PFSK-1 (cell line): ENCODE results near the gene PLA2G4E.

Experiments used
- FOXP2 ChIP-seq: optimal IDR thresholded peaks from 2 replicates; pipeline ENCODE3; 2011; ENCODE audit warnings: borderline replicate concordance, control low read depth, inconsistent platforms; ENCODE audit not compliant: insufficient read depth; ENCODE audit errors: extremely low read length, extremely low read depth
- POLR2AphosphoS5 ChIP-seq: IDR thresholded peaks from 2 replicates; pipeline ENCODE4 v1.6.1; 2012; ENCODE audit warnings: low read depth, mild to moderate bottlenecking, control low read depth, low read length, moderate library complexity
- SIN3A ChIP-seq: IDR thresholded peaks from 2 replicates; pipeline ENCODE4 v1.6.1; 2012; ENCODE audit warnings: mild to moderate bottlenecking, low read length, moderate library complexity, borderline replicate concordance; ENCODE audit not compliant: insufficient read depth
- TAF1 ChIP-seq: IDR thresholded peaks from 2 replicates; pipeline ENCODE4 v1.6.1; 2012; ENCODE audit warnings: low read length, control low read depth, borderline replicate concordance; ENCODE audit not compliant: insufficient read depth
- TF ChIP-seq, protein P1 (sequence below), 2 experiments: IDR thresholded peaks; 2 replicates each; pipeline versions ENCODE4 v1.6.1 to v1.8.0; 2011 to 2012; ENCODE audit warnings: low read depth in 2 of 2, low read length in 2 of 2, control low read depth in 1 of 2, inconsistent platforms in 1 of 2, mild to moderate bottlenecking in 1 of 2, moderate library complexity in 1 of 2; ENCODE audit not compliant: insufficient read depth in 1 of 2

Gene PLA2G4E

DNA sequence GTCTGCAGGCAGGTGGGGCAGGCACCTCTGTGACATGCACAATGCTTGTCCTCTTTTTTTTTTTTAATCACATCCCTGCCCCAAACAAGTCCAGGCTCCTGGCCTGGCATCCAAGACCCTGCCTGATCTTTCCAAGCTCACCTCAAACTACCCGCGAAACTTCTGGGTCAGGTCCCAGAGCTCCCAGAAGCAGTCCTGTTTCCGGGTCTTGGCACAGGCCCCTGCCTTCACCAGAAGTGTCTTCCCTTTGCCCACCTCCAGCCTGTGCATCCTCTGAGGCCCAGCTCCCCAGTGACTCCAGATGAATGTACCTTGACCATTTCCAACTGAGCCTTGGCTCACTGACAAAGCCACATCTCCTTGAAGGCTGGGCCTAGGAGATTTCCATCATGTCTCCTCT lies 23.0 kb downstream of the PLA2G4E start:
- TF ChIP-seq FOXP2 (no peak), POLR2AphosphoS5 (no peak), TAF1 (no peak), SIN3A (no peak)
- TF ChIP-seq, protein P1, sequence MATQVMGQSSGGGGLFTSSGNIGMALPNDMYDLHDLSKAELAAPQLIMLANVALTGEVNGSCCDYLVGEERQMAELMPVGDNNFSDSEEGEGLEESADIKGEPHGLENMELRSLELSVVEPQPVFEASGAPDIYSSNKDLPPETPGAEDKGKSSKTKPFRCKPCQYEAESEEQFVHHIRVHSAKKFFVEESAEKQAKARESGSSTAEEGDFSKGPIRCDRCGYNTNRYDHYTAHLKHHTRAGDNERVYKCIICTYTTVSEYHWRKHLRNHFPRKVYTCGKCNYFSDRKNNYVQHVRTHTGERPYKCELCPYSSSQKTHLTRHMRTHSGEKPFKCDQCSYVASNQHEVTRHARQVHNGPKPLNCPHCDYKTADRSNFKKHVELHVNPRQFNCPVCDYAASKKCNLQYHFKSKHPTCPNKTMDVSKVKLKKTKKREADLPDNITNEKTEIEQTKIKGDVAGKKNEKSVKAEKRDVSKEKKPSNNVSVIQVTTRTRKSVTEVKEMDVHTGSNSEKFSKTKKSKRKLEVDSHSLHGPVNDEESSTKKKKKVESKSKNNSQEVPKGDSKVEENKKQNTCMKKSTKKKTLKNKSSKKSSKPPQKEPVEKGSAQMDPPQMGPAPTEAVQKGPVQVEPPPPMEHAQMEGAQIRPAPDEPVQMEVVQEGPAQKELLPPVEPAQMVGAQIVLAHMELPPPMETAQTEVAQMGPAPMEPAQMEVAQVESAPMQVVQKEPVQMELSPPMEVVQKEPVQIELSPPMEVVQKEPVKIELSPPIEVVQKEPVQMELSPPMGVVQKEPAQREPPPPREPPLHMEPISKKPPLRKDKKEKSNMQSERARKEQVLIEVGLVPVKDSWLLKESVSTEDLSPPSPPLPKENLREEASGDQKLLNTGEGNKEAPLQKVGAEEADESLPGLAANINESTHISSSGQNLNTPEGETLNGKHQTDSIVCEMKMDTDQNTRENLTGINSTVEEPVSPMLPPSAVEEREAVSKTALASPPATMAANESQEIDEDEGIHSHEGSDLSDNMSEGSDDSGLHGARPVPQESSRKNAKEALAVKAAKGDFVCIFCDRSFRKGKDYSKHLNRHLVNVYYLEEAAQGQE (IDR thresholded peaks at IDR 0.05; ENCODE audit: insufficient read depth in 1 of 2, low read depth in 2 of 2, low read length in 2 of 2) = no peak

DNA sequence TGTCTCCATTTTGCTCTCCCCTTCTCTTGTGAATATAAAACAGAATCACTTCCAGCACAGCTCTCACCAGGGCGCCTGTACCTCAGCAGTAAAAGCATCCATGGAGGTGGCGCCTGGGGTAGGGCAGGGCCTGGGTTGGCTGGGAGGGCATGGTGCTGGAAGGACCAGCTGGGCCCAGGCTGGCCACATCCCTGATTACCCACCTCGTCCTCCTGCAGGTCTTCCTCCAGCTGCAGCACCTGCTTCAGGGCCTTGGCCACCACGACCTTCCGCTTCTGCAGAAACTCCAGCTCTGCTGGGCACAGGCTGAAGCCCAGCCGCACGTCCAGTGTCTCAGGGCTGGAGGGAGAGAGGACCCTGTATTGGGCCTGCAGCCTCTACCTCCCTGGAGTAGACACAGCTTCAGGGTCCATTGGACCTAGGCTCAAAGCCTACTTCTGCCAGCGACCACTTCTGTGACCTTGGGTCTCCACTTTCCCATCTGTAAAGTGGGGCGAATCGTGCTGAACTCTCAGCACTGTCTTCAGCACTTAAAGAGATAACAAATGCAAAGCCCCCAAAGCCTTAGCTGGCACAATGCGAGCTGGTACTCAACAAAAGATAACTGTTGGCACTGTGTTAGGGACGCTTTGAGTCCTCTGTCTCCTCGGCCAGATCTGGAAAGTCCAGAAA lies 23.8 kb downstream of the PLA2G4E start:
- TF ChIP-seq, protein P1 (IDR thresholded peaks at IDR 0.05; ENCODE audit: insufficient read depth in 1 of 2, low read depth in 2 of 2, low read length in 2 of 2) = no peak
- no peak for TF ChIP-seq TAF1
- TF ChIP-seq POLR2AphosphoS5 = no peak
- TF ChIP-seq SIN3A = no peak
- no peak for TF ChIP-seq FOXP2

DNA sequence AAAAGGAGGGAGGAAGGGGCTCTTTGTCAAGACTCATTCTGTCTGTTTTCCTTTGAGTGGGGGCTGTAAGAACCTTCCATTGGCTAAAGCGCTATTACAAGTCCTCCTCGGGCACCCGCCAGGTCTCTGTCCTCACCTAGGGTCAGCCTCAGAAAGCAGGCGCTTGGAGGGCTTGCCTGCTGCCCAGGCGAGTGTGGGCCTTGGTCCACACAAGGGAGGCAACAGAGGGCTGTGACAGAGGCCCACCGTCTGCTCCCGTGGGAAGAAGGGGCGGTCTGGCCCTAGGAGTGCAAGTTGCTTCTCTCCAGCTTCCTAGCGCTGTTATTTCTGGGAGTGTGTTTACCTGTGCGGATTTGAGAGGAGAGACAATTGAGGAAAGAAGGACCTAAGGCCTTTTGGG lies 24.5 kb downstream of the PLA2G4E start:
- TF ChIP-seq FOXP2 (no peak), TAF1 (no peak)

DNA sequence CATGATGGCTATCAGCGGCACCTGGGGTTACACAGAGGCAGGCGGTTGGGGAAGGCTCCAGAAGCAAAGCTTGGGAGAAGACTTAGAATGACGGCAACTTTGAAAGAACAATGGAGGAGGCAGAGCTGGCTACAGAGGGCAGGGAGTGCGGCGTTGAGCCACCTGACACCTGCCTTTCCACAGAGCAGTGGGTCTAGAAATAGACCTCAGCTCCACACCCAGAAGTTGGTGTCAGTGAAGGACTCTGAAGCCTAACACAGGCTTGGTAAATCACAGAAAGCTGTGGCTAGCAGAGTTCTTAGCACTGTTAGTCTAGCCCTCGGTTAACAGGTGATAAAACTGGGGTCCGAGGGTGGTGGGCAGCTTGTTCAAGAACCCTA lies 25.4 kb downstream of the PLA2G4E start:
- TF ChIP-seq POLR2AphosphoS5 = no peak
- TF ChIP-seq TAF1 = no peak
- TF ChIP-seq SIN3A = no peak
- TF ChIP-seq, protein P1 (IDR thresholded peaks at IDR 0.05; ENCODE audit: insufficient read depth in 1 of 2, low read depth in 2 of 2, low read length in 2 of 2) = no peak
- TF ChIP-seq FOXP2 = no peak

DNA sequence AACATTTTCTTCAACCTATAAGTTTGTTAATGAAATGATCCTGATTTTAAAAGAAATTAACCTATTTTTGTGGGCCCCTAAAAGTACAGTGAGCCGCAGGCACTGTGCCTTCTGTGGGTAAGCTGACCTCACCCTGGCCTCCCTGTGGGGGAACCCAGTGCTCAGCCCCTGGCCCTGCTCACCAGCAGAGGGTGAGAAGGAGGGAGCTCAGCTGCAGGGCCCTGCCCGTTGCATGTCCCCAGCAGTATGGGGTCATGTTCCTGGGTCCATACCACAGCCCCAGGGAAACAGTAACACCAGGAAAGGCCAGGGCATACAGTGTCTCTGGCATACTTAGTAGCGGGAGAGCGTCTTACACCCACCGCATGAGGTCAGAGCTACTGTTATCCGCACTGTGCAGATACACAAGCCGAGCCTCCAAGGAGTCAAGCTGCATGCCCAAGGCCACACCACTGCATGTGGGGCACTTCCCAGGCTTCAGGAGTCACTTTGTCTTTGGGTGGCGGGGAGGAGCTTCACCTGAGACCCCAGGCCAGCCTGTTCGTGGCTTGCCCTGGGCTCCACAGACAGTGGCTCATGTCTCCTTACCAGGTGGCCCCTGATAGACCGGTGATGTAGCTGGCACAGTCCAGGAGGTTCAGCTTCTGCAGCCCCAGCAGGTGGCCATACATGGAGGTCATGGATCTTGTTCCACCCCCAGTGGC lies 25.9 kb downstream of the PLA2G4E start:
- TF ChIP-seq FOXP2 (no peak), TAF1 (no peak), SIN3A (no peak)
- TF ChIP-seq, protein P1 (IDR thresholded peaks at IDR 0.05; ENCODE audit: insufficient read depth in 1 of 2, low read depth in 2 of 2, low read length in 2 of 2) = no peak
